ENCODE measurements around the gene THPO. TPM values are rescaled to one million over a fixed set of nuclear protein-coding genes. Genes with fewer than 3 reads are reported as not detected.

The THPO gene
- total and polyA plus RNA-seq, 4 donors = 3.9 to 14.4 (median 8.9) TPM

DNA sequence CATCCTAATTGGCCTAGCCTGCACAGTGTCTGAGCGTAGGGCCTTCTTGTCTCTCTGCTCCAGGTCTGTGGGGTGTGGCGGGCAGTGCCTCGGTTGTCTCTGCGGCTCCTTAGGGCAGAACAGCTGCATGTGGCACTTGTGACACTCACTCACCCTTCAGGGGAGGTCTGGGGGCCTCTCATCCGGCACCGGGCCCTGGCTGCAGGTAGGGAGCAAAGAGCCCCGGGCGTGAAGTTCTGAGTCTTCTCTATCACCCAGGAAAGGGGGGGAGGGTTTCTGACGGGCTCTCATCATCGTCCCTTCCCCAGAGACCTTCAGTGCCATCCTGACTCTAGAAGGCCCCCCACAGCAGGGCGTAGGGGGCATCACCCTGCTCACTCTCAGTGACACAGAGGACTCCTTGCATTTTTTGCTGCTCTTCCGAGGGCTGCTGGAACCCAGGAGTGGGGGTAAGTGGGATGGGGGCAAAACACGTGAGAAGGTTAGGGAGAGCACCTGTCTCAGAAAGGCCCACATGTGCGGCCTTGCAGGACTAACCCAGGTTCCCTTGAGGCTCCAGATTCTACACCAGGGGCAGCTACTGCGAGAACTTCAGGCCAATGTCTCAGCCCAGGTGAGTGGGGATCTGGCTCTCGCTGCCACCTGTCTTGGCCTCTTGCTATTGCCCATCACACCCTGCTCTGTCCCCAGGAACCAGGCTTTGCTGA is 4.5 kb upstream of the THPO start:
- H3K27me3 ChIP-seq (ENCODE audit: control insufficient read depth in 4 of 4, insufficient read depth in 4 of 4, low read length in 3 of 4) = no peaks in the 10 kb centered on the region
- H3K27ac ChIP-seq (ENCODE audit: low read depth in 1 of 2, low read length in 2 of 2) = no peak overlapping the region
- TF ChIP-seq, protein P1, sequence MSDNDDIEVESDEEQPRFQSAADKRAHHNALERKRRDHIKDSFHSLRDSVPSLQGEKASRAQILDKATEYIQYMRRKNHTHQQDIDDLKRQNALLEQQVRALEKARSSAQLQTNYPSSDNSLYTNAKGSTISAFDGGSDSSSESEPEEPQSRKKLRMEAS (IDR thresholded peaks at IDR 0.05) = no peak
- TF ChIP-seq TAF1 (conservative IDR thresholded peaks at IDR 0.05) (no peak), FOXA1 (IDR thresholded peaks at IDR 0.05) (no peak), SP1 (IDR thresholded peaks at IDR 0.05) (no peak)
- H3K4me3 ChIP-seq (ENCODE audit: low read depth in 1 of 3, low read length in 3 of 3) = no peak overlapping the region
- no peaks in the 10 kb centered on the region for H3K9me3 ChIP-seq (ENCODE audit: control insufficient read depth in 4 of 4, low read length in 3 of 4)
- H3K4me1 ChIP-seq (ENCODE audit: control insufficient read depth in 4 of 4, insufficient read depth in 4 of 4, low read length in 3 of 4) = peaks cover 3 to 18% (median 11%) of the 10 kb centered on the region in 4 donors
- WGBS = 95% methylated on average over 16 of the region's 16 CpGs
- DNase-seq (ENCODE audit: low spot score) = no peak
- H3K9ac ChIP-seq (ENCODE audit: low read depth in 1 of 2, low read length in 2 of 2) = no peak overlapping the region
- H3K36me3 ChIP-seq (ENCODE audit: control insufficient read depth in 4 of 4, insufficient read depth in 3 of 4, low read depth in 1 of 4, low read length in 3 of 4) = peaks cover 8 to 35% (median 15%) of the 10 kb centered on the region in 4 donors

DNA sequence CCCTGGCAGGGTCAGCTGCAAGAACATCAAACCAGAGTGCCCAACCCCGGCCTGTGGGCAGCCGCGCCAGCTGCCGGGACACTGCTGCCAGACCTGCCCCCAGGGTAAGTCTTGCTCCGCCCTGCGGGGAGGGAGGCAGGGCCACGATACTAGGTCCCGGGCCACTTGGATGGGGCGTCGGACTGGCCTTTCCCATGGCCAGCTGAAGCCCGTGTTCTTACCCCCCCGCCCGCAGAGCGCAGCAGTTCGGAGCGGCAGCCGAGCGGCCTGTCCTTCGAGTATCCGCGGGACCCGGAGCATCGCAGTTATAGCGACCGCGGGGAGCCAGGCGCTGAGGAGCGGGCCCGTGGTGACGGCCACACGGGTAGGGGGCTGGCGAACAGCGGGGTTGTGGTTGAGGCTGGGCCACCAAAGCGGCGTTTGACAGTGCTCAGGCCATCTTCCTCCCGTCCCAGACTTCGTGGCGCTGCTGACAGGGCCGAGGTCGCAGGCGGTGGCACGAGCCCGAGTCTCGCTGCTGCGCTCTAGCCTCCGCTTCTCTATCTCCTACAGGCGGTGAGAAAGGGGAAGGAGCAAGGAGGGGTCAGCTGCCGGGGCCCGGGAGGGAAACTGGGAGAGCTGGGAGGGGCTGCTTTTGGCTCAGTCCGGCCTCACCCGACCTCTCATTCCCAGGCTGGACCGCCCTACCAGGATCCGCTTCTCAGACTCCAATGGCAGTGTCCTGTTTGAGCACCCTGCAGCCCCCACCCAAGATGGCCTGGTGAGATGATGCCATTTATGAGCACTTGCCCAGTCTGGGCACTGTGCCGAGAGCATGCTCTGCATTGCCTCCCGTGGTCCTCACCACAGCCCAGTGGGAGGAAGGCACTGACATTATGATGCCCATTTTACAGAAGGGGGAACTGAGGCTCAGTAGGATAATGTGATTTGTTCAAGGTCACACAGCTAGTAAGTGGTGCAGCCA is 3.5 kb upstream of the THPO start:
- Histone ChIP-seq H3K4me3 (ENCODE audit: low read depth in 1 of 3, low read length in 3 of 3) (peak overlapping the region in 1 of 3 donors; percentile 81), H3K4me1 (ENCODE audit: control insufficient read depth in 4 of 4, insufficient read depth in 4 of 4, low read length in 3 of 4) (peaks cover 3 to 26% (median 11%) of the 10 kb centered on the region in 4 donors), H3K27ac (ENCODE audit: low read depth in 1 of 2, low read length in 2 of 2) (peak overlapping the region; percentile 23 to 26), H3K9me3 (ENCODE audit: control insufficient read depth in 4 of 4, low read length in 3 of 4) (no peaks in the 10 kb centered on the region), H3K36me3 (ENCODE audit: control insufficient read depth in 4 of 4, insufficient read depth in 3 of 4, low read depth in 1 of 4, low read length in 3 of 4) (peaks cover 4 to 26% (median 11%) of the 10 kb centered on the region in 4 donors), H3K9ac (ENCODE audit: low read depth in 1 of 2, low read length in 2 of 2) (no peak overlapping the region), H3K27me3 (ENCODE audit: control insufficient read depth in 4 of 4, insufficient read depth in 4 of 4, low read length in 3 of 4) (no peaks in the 10 kb centered on the region)
- WGBS = 61% methylated on average over 55 of the region's 55 CpGs
- TF ChIP-seq FOXA2 (IDR thresholded peaks at IDR 0.05) = no peak
- peak; percentile 14 to 22 for TF ChIP-seq RXRA (IDR thresholded peaks at IDR 0.05)
- no peak for TF ChIP-seq JUND (IDR thresholded peaks at IDR 0.05)
- TF ChIP-seq, protein P1 (IDR thresholded peaks at IDR 0.05) = no peak
- TF ChIP-seq GABPA (IDR thresholded peaks at IDR 0.05 in 1 of 2, conservative IDR thresholded peaks at IDR 0.05 in 1 of 2) = no peak
- no peak for TF ChIP-seq TAF1 (conservative IDR thresholded peaks at IDR 0.05)
- no peak for TF ChIP-seq FOXA1 (IDR thresholded peaks at IDR 0.05)
- peak; percentile 39 for TF ChIP-seq NR2F2 (IDR thresholded peaks at IDR 0.05)
- no peak for DNase-seq (ENCODE audit: low spot score)

DNA sequence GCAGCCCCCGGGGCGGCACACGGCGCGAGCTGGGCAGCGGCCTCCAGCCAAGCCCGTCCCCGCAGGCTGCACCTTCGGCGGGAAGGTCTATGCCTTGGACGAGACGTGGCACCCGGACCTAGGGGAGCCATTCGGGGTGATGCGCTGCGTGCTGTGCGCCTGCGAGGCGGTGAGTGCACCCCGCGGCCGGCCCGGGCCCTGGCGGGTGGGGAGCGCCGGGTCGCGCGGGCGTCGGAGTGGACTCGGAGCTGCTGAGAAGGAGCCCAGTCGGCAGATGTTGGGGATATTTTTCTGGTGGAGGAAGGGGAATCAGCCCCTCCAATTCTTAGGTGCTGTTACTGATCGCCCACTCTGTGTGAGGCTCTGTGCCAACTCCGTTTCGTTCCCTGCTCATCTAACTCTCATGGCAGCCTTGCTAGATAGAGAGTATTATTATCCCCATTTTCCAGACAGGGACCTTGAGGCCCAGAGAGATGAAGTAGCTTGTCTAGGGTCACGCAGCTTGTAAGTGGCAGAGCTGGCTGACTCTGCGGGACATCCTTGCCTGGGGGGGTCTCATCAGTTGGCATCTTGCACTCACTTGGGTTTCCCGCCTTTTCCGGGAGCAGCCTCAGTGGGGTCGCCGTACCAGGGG is 2.7 kb upstream of the THPO start:
- no peak for DNase-seq (ENCODE audit: low spot score)
- peak overlapping the region in 2 of 3 donors; percentile 58 to 81 for H3K4me3 ChIP-seq (ENCODE audit: low read depth in 1 of 3, low read length in 3 of 3)
- no peak overlapping the region for H3K9ac ChIP-seq (ENCODE audit: low read depth in 1 of 2, low read length in 2 of 2)
- H3K4me1 ChIP-seq (ENCODE audit: control insufficient read depth in 4 of 4, insufficient read depth in 4 of 4, low read length in 3 of 4) = peaks cover 3 to 27% (median 11%) of the 10 kb centered on the region in 4 donors
- H3K9me3 ChIP-seq (ENCODE audit: control insufficient read depth in 4 of 4, low read length in 3 of 4) = no peaks in the 10 kb centered on the region
- H3K27ac ChIP-seq (ENCODE audit: low read depth in 1 of 2, low read length in 2 of 2) = peak overlapping the region in 1 of 2 donors; percentile 23
- TF ChIP-seq RXRA (IDR thresholded peaks at IDR 0.05) = no peak
- TF ChIP-seq FOXA2 (IDR thresholded peaks at IDR 0.05) = no peak
- no peak for TF ChIP-seq YY1 (IDR thresholded peaks at IDR 0.05)
- no peak for TF ChIP-seq HNF4A (conservative IDR thresholded peaks at IDR 0.05)
- TF ChIP-seq, protein P1 (IDR thresholded peaks at IDR 0.05) = no peak
- TF ChIP-seq, protein P2, sequence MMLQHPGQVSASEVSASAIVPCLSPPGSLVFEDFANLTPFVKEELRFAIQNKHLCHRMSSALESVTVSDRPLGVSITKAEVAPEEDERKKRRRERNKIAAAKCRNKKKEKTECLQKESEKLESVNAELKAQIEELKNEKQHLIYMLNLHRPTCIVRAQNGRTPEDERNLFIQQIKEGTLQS (IDR thresholded peaks at IDR 0.05) = no peak
- TF ChIP-seq SP1 (IDR thresholded peaks at IDR 0.05) = no peak
- TF ChIP-seq, protein P3, sequence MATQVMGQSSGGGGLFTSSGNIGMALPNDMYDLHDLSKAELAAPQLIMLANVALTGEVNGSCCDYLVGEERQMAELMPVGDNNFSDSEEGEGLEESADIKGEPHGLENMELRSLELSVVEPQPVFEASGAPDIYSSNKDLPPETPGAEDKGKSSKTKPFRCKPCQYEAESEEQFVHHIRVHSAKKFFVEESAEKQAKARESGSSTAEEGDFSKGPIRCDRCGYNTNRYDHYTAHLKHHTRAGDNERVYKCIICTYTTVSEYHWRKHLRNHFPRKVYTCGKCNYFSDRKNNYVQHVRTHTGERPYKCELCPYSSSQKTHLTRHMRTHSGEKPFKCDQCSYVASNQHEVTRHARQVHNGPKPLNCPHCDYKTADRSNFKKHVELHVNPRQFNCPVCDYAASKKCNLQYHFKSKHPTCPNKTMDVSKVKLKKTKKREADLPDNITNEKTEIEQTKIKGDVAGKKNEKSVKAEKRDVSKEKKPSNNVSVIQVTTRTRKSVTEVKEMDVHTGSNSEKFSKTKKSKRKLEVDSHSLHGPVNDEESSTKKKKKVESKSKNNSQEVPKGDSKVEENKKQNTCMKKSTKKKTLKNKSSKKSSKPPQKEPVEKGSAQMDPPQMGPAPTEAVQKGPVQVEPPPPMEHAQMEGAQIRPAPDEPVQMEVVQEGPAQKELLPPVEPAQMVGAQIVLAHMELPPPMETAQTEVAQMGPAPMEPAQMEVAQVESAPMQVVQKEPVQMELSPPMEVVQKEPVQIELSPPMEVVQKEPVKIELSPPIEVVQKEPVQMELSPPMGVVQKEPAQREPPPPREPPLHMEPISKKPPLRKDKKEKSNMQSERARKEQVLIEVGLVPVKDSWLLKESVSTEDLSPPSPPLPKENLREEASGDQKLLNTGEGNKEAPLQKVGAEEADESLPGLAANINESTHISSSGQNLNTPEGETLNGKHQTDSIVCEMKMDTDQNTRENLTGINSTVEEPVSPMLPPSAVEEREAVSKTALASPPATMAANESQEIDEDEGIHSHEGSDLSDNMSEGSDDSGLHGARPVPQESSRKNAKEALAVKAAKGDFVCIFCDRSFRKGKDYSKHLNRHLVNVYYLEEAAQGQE (IDR thresholded peaks at IDR 0.05) = no peak
- TF ChIP-seq TAF1 (conservative IDR thresholded peaks at IDR 0.05) = no peak
- TF ChIP-seq JUND (IDR thresholded peaks at IDR 0.05) = no peak
- peaks cover 6 to 18% (median 8%) of the 10 kb centered on the region in 4 donors for H3K36me3 ChIP-seq (ENCODE audit: control insufficient read depth in 4 of 4, insufficient read depth in 3 of 4, low read depth in 1 of 4, low read length in 3 of 4)
- H3K27me3 ChIP-seq (ENCODE audit: control insufficient read depth in 4 of 4, insufficient read depth in 4 of 4, low read length in 3 of 4) = no peaks in the 10 kb centered on the region
- 9% methylated on average over 42 of the region's 42 CpGs for WGBS

Measured in liver (tissue), 9 donors.